ENCODE measurements around the gene EDC4.
"Not testable (repeated sequence)": the region's sequence is repeated elsewhere in the genome, so short reads cannot be mapped to it uniquely, and the experiment has no call there.

EDC4 gene

GRCh38 chr16:67872631-67873434 lies at the start of gene EDC4:
TSS of gene EDC4 (plus strand) at chr16:67873052. CDS start at chr16:67873262, 210 bp downstream.
- DNase-seq (ENCODE audit: low read depth in 2 of 2): peak; percentile 77 to 79

GRCh38 chr16:67825119-67825518 lies 47.7 kb upstream of the EDC4 start:
- DNase-seq (ENCODE audit: low read depth in 2 of 2): no peak

GRCh38 chr16:67825906-67826305 lies 46.9 kb upstream of the EDC4 start:
- DNase-seq (ENCODE audit: low read depth in 2 of 2): no peak

- no peak for DNase-seq (ENCODE audit: low read depth in 2 of 2)
Observed at GRCh38 chr16:67828651-67829050, 44.2 kb upstream of the EDC4 start.

GRCh38 chr16:67833030-67833414 lies 39.8 kb upstream of the EDC4 start:
- DNase-seq (ENCODE audit: low read depth in 2 of 2): no peak

GRCh38 chr16:67833415-67834241 lies 39.2 kb upstream of the EDC4 start:
- peak; percentile 79 to 82 for DNase-seq (ENCODE audit: low read depth in 2 of 2)

GRCh38 chr16:67834242-67834614 lies 38.6 kb upstream of the EDC4 start:
- no peak for DNase-seq (ENCODE audit: low read depth in 2 of 2)

GRCh38 chr16:67837190-67837589 lies 35.7 kb upstream of the EDC4 start:
- DNase-seq (ENCODE audit: low read depth in 2 of 2): not testable (repeated sequence)

GRCh38 chr16:67837811-67838210 lies 35.0 kb upstream of the EDC4 start:
- no peak for DNase-seq (ENCODE audit: low read depth in 2 of 2)

- DNase-seq (ENCODE audit: low read depth in 2 of 2): no peak
Observed at GRCh38 chr16:67841198-67841815, 31.5 kb upstream of the EDC4 start.

- DNase-seq (ENCODE audit: low read depth in 2 of 2): peak; percentile 86 to 89
Observed at GRCh38 chr16:67841816-67842508, 30.9 kb upstream of the EDC4 start, which contains the start of gene THAP11. TSS of gene THAP11 (plus strand) at chr16:67842320. CDS start at chr16:67842555, 235 bp downstream.

GRCh38 chr16:67842509-67843342 lies 30.1 kb upstream of the EDC4 start:
- peak; percentile 20 to 28 for DNase-seq (ENCODE audit: low read depth in 2 of 2)

- DNase-seq (ENCODE audit: low read depth in 2 of 2): no peak
Observed at GRCh38 chr16:67843343-67843765, 29.5 kb upstream of the EDC4 start.

GRCh38 chr16:67844497-67844896 lies 28.4 kb upstream of the EDC4 start:
- no peak for DNase-seq (ENCODE audit: low read depth in 2 of 2)

GRCh38 chr16:67845291-67846062 lies 27.4 kb upstream of the EDC4 start:
- DNase-seq (ENCODE audit: low read depth in 2 of 2): no peak

GRCh38 chr16:67846063-67846319 lies 26.9 kb upstream of the EDC4 start:
- no peak for DNase-seq (ENCODE audit: low read depth in 2 of 2)

GRCh38 chr16:67846320-67847063 lies 26.4 kb upstream of the EDC4 start, which contains the start of gene NUTF2:
TSS of gene NUTF2 (plus strand) at chr16:67846933. CDS start at chr16:67865131, 18,198 bp downstream.
- peak; percentile 84 to 90 for DNase-seq (ENCODE audit: low read depth in 2 of 2)

- DNase-seq (ENCODE audit: low read depth in 2 of 2): no peak
Observed at GRCh38 chr16:67847064-67847861, 25.6 kb upstream of the EDC4 start, which contains the start of gene CENPT. TSS of gene CENPT (minus strand) at chr16:67847693. CDS start at chr16:67833859, 13,834 bp downstream.

Measured in stimulated activated CD8-positive, alpha-beta memory T cell treated with anti-CD3 and anti-CD28 coated beads, Interleukin-2, amount 100 ng/mL, for 1 hour (primary cell).